ENCODE results near the gene ACBD4.

The ACBD4 gene

DNA sequence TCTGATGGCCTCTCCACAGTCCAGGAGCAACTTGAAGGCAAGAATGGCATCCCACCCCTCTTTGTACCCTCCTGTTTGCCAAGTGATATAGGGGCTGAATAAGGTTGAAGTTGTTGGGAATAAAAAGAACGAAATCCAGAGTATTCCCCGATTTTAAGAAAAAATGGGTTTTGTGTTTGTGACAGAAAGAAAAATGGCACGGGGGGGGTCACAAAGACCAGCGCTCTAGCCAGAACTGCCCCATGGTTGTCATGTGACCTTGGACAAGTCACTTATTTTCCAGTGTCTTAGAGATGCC is 11.1 kb downstream of the ACBD4 start:
- FAIRE-seq (no peak), DNase-seq (ENCODE audit: insufficient read length, low spot score) (no peak)
- TF ChIP-seq, protein P1, sequence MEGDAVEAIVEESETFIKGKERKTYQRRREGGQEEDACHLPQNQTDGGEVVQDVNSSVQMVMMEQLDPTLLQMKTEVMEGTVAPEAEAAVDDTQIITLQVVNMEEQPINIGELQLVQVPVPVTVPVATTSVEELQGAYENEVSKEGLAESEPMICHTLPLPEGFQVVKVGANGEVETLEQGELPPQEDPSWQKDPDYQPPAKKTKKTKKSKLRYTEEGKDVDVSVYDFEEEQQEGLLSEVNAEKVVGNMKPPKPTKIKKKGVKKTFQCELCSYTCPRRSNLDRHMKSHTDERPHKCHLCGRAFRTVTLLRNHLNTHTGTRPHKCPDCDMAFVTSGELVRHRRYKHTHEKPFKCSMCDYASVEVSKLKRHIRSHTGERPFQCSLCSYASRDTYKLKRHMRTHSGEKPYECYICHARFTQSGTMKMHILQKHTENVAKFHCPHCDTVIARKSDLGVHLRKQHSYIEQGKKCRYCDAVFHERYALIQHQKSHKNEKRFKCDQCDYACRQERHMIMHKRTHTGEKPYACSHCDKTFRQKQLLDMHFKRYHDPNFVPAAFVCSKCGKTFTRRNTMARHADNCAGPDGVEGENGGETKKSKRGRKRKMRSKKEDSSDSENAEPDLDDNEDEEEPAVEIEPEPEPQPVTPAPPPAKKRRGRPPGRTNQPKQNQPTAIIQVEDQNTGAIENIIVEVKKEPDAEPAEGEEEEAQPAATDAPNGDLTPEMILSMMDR (IDR thresholded peaks at IDR 0.05; ENCODE audit: insufficient read depth, missing control alignments) = no peak

DNA sequence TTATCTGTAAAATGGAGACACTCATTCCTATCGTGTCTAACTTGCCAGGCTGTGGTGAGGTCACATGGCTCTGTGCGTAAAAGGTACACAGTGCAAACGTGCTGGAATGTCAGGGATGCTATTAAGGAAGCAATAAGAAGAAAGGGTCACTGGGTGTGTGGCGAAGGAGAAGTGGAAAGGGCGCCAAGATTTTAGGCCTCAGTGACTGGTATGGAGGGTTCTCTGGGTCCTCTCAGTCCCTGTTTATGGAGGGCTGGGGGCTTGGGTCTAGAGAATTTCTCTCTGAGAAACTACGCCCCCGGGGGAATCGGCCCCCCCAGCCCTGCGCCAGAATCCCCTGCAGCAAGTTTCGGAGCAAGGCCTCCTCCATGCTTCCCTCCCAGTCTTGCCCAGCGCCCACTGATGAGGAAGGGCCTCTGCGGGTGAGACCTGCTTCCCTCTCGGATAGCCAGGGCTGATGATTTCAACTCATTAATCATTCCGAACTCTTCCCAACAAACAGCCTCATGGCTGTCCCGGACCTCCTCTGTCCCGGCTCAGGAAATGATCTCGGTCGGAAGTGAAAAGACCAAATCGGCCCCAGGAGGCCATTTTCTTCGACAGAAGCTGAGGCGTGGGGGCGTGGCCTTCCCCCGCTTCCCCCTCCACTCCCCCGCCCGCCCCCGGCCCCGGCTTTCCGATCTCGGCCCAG is 11.5 kb downstream of the ACBD4 start:
- TF ChIP-seq, protein P1 (IDR thresholded peaks at IDR 0.05; ENCODE audit: insufficient read depth, missing control alignments) = no peak
- no peak for DNase-seq (ENCODE audit: insufficient read length, low spot score)
- FAIRE-seq = no peak

DNA sequence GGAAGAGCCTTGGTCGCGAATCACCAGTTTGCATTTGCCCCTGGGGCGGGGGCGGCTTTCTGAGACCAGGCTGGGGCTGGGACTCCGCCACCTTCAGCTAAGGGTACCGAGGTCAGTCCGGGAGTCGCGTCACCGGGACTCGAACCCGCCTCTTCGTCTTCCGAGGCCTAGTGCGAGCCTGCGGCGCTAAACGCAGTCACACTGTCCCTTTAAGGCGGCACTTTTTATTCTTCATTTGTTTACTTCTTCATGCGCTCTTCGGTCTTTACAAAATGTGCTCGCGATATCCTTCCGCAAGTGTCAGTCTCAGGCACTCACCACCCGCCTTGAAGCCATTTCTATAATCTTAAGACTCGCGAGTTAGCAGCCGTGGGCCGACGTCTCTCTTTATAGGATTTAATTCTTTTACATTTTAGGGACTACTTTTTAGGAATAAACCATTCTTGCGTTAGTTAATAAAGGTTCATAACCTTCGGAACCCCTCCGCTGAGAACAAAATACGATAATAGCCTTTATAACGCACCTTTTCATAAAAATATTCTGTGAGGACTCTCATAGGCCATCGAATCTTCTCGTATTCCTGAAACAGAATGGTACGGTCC is 12.2 kb downstream of the ACBD4 start:
- TF ChIP-seq, protein P1 (IDR thresholded peaks at IDR 0.05; ENCODE audit: insufficient read depth, missing control alignments) = no peak
- DNase-seq (ENCODE audit: insufficient read length, low spot score) (no peak), FAIRE-seq (no peak)

DNA sequence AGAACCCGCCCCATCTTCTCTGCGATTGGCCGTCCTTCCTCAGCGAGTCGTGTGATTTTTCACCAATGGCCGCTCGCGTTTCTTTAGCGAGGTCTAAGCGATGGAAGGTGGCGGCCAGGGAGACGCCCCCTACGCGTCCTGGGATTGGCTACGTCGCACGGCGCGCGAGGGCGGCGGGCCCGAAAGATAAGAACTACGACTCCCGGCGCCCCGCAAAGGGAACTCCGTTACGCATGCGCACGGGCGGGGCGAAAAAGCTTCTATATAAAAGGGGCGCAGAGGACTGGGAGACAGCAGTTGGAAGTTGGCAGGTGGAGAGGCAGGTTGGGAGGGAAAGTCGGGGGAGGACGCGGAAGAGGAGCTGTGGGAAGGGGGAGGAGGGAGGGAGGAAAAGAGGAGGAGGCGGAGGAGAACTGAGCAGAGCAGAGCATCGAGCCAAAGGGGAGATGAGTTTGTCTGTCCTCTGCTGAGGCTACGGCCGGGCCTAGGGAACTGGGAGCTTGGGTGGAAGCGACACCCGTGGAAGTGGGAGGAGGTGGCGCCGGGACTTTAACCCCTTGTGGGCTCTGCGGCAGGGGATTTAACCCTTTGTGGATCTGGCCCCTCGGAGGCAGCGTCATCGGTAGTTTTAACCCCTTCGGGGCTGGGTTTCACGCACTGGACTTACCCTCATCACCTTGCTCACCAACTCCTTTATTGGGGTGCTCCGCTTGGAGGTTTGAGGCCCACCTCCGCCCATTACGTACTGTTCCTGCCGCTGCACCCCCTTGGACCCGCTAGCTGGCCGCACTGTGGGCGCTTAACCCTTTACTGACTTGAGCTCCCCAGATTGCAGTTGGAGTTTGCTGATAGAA is 12.9 kb downstream of the ACBD4 start, which contains the start of gene HEXIM1:
TSS of gene HEXIM1 (plus strand) at position 293 of the 854 bp plus-strand sequence. CDS start 716 bp downstream, outside the sequence.
- FAIRE-seq = no peak

DNA sequence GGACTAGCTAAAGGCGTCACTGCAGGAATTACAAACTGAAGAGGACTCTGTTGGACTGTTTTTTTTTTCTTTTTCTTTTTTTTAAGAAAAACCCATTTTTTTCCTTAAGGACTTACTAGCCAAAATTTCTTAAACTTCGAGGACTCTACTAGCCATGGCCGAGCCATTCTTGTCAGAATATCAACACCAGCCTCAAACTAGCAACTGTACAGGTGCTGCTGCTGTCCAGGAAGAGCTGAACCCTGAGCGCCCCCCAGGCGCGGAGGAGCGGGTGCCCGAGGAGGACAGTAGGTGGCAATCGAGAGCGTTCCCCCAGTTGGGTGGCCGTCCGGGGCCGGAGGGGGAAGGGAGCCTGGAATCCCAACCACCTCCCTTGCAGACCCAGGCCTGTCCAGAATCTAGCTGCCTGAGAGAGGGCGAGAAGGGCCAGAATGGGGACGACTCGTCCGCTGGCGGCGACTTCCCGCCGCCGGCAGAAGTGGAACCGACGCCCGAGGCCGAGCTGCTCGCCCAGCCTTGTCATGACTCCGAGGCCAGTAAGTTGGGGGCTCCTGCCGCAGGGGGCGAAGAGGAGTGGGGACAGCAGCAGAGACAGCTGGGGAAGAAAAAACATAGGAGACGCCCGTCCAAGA is 13.7 kb downstream of the ACBD4 start:
- FAIRE-seq (no peak), DNase-seq (ENCODE audit: insufficient read length, low spot score) (no peak)
- TF ChIP-seq, protein P1 (IDR thresholded peaks at IDR 0.05; ENCODE audit: insufficient read depth, missing control alignments) = peak; percentile 88

More for the DNA sequence above, 12.9 kb downstream of the ACBD4 start, which contains the start of gene HEXIM1:
- TF ChIP-seq, protein P1 (IDR thresholded peaks at IDR 0.05; ENCODE audit: insufficient read depth, missing control alignments) = no peak
- DNase-seq (ENCODE audit: insufficient read length, low spot score) = peak; percentile 66

DNA sequence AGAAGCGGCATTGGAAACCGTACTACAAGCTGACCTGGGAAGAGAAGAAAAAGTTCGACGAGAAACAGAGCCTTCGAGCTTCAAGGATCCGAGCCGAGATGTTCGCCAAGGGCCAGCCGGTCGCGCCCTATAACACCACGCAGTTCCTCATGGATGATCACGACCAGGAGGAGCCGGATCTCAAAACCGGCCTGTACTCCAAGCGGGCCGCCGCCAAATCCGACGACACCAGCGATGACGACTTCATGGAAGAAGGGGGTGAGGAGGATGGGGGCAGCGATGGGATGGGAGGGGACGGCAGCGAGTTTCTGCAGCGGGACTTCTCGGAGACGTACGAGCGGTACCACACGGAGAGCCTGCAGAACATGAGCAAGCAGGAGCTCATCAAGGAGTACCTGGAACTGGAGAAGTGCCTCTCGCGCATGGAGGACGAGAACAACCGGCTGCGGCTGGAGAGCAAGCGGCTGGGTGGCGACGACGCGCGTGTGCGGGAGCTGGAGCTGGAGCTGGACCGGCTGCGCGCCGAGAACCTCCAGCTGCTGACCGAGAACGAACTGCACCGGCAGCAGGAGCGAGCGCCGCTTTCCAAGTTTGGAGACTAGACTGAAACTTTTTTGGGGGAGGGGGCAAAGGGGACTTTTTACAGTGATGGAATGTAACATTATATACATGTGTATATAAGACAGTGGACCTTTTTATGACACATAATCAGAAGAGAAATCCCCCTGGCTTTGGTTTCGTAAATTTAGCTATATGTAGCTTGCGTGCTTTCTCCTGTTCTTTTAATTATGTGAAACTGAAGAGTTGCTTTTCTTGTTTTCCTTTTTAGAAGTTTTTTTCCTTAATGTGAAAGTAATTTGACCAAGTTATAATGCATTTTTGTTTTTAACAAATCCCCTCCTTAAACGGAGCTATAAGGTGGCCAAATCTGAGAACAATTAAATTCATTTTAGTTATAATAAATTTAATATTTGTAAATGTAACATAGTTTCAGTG is 14.5 kb downstream of the ACBD4 start:
- TF ChIP-seq, protein P1 (IDR thresholded peaks at IDR 0.05; ENCODE audit: insufficient read depth, missing control alignments) = no peak
- FAIRE-seq (no peak), DNase-seq (ENCODE audit: insufficient read length, low spot score) (no peak)
